Smooth muscle cell (in vitro differentiated cells): ENCODE results near the gene KCNJ9. TPM values are rescaled to one million over a fixed set of nuclear protein-coding genes. Genes with fewer than 3 reads are reported as not detected.

ENCODE experiments used
- DNase-seq: peaks from one replicate; lab custom pipeline; 2025; ENCODE audit not compliant: unreplicated experiment; lab: John Stamatoyannopoulos, UW
- H2AFZ ChIP-seq: fragments of 200-600 bp; sonication (generic); 2 replicates; pipeline ENCODE4 v1.6.0; 2016; ENCODE audit warnings: antibody characterized with exemption, low read depth, mild to moderate bottlenecking
- H3F3A ChIP-seq: fragments of 200-600 bp; sonication (generic); 2 replicates; pipeline ENCODE4 v1.6.0; 2017; ENCODE audit warnings: antibody characterized with exemption, low read depth
- H3K27ac ChIP-seq: fragments of 200-600 bp; sonication (generic); 2 replicates; pipeline ENCODE4 v1.5.1; 2016; ENCODE audit warnings: low read depth, mild to moderate bottlenecking
- H3K27me3 ChIP-seq: fragments of 200-600 bp; sonication (generic); 2 replicates; pipeline ENCODE4 v1.6.1; 2016; ENCODE audit warnings: low read depth, mild to moderate bottlenecking
- H3K36me3 ChIP-seq: fragments of 200-600 bp; sonication (generic); 2 replicates; pipeline ENCODE4 v1.5.1; 2016; ENCODE audit warnings: low read depth
- H3K4me1 ChIP-seq: fragments of 200-600 bp; sonication (generic); 2 replicates; pipeline ENCODE4 v1.5.1; 2016; ENCODE audit warnings: low read depth
- H3K4me2 ChIP-seq: fragments of 200-600 bp; sonication (generic); 2 replicates; pipeline ENCODE4 v1.6.0; 2016; ENCODE audit warnings: mild to moderate bottlenecking
- H3K4me3 ChIP-seq: fragments of 200-600 bp; sonication (generic); 2 replicates; pipeline ENCODE4 v1.5.1; 2016; ENCODE audit warnings: mild to moderate bottlenecking
- H3K79me2 ChIP-seq: fragments of 200-600 bp; sonication (generic); 2 replicates; pipeline ENCODE4 v1.6.0; 2016; ENCODE audit warnings: low read depth, mild to moderate bottlenecking
- H3K9ac ChIP-seq: fragments of 200-600 bp; sonication (generic); 2 replicates; pipeline ENCODE4 v1.6.0; 2016; ENCODE audit warnings: low read depth
- H3K9me3 ChIP-seq: fragments of 200-600 bp; sonication (generic); replicated peaks from 2 replicates; pipeline ENCODE4 v1.5.1; 2016; ENCODE audit warnings: low read depth
- H4K20me1 ChIP-seq: fragments of 200-600 bp; sonication (generic); 2 replicates; pipeline ENCODE4 v1.6.0; 2016; ENCODE audit warnings: low read depth
- WGBS: methylation state at CpG from one replicate; pipeline ENCODE4 v1.1.7; 2016; ENCODE audit warnings: low lambda C conversion rate; 5-methylcytosine and 5-hydroxymethylcytosine counted together
- polyA plus RNA-seq: library from polyadenylated mRNA; unstranded; fragments of >200 nt; fragmentation: Nextera tagmentation; extraction: Ambion mirVana; gene quantifications from 2 replicates; pipeline ENCODE4 v1.2.1, GENCODE V29; 2016
- total RNA-seq: library from RNA; depleted of rRNA; stranded (reverse); fragments of >200 nt; gene quantifications from 2 replicates; pipeline ENCODE4 v1.2.3, GENCODE V29; 2014
- TF ChIP-seq, protein P1 (sequence below): fragments of 200-600 bp; sonication (generic); IDR thresholded peaks from 2 replicates; pipeline ENCODE4 v1.5.1; 2017; ENCODE audit warnings: borderline replicate concordance, mild to moderate bottlenecking, antibody characterized with exemption; ENCODE audit not compliant: insufficient read depth, poor library complexity, severe bottlenecking

Gene KCNJ9
- total and polyA plus RNA-seq, 2 experiments from 2014 or later: not detected

DNA sequence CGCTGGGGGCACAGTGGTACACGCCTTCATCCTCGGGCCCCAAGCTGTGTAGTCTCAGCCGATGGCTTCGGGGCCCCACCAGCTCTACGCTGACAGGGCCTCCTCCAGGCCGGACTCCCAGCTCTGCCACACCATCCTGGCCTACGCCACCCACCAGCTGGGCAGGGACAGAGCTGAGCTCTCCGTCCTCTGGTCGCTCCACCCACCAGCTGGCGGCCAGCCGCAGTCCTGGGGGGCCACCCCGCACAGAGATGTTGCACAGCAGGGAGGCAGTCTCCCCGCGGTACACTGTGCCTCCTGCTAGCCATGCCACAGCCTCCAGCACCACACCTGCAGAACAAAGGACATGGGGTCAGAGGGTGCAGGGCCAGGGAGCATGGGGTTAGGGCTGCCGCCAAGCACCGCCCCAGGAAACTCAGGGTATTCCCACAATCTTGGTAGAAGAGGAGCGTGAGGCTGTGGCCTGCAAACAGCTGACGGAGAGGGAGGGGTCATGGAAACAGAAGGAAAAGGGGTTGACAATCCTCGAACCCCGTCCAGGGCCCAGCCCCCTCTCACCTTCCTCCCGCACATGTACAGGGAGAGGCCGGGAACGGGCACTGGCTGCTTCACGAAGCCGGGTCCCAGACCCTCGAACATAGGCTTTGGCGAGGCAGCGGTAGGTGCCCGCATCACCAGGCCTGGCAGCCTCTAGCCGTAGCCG is 11.2 kb downstream of the KCNJ9 start:
- no peaks in the 10 kb centered on the region for H3K79me2 ChIP-seq
- H3F3A ChIP-seq: no peaks in the 10 kb centered on the region
- no peak overlapping the region for H2AFZ ChIP-seq
- no peaks in the 10 kb centered on the region for H3K27me3 ChIP-seq
- WGBS: 96% methylated on average over 31 of the region's 32 CpGs
- TF ChIP-seq, protein P1, sequence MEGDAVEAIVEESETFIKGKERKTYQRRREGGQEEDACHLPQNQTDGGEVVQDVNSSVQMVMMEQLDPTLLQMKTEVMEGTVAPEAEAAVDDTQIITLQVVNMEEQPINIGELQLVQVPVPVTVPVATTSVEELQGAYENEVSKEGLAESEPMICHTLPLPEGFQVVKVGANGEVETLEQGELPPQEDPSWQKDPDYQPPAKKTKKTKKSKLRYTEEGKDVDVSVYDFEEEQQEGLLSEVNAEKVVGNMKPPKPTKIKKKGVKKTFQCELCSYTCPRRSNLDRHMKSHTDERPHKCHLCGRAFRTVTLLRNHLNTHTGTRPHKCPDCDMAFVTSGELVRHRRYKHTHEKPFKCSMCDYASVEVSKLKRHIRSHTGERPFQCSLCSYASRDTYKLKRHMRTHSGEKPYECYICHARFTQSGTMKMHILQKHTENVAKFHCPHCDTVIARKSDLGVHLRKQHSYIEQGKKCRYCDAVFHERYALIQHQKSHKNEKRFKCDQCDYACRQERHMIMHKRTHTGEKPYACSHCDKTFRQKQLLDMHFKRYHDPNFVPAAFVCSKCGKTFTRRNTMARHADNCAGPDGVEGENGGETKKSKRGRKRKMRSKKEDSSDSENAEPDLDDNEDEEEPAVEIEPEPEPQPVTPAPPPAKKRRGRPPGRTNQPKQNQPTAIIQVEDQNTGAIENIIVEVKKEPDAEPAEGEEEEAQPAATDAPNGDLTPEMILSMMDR: no peak
- H3K9me3 ChIP-seq: no peaks in the 10 kb centered on the region
- H3K4me2 ChIP-seq: no peak overlapping the region
- no peak overlapping the region for H3K4me3 ChIP-seq
- H3K9ac ChIP-seq: no peak overlapping the region
- no peak for DNase-seq
- H3K27ac ChIP-seq: no peak overlapping the region
- peaks cover 2% of the 10 kb centered on the region for H3K4me1 ChIP-seq
- H4K20me1 ChIP-seq: no peaks in the 10 kb centered on the region
- no peaks in the 10 kb centered on the region for H3K36me3 ChIP-seq

DNA sequence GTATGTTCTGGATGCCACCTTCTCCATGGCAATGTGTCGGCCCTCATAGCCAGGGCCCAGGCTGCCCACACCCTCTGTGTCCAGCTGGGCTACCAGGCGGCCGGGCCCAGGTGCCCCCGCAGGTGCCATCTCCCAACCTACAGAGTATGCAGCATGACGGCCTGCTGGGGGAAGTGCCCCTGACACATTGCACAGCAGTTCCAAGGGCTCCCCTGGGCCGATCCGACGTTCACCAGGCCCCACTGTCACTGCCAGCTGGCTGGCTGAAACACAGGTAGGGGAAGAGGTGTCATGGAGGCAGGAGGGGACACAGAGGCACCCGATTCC is 11.7 kb downstream of the KCNJ9 start:
- H3K4me2 ChIP-seq: no peak overlapping the region
- DNase-seq: no peak
- no peaks in the 10 kb centered on the region for H3K9me3 ChIP-seq
- no peaks in the 10 kb centered on the region for H3F3A ChIP-seq
- H3K36me3 ChIP-seq: no peaks in the 10 kb centered on the region
- no peaks in the 10 kb centered on the region for H3K79me2 ChIP-seq
- H3K9ac ChIP-seq: no peak overlapping the region
- H2AFZ ChIP-seq: no peak overlapping the region
- H3K27ac ChIP-seq: no peak overlapping the region
- no peak overlapping the region for H3K4me3 ChIP-seq
- no peaks in the 10 kb centered on the region for H4K20me1 ChIP-seq
- peaks cover 7% of the 10 kb centered on the region for H3K4me1 ChIP-seq
- WGBS: 94% methylated on average over 9 of the region's 9 CpGs
- H3K27me3 ChIP-seq: no peaks in the 10 kb centered on the region
- TF ChIP-seq, protein P1: no peak

DNA sequence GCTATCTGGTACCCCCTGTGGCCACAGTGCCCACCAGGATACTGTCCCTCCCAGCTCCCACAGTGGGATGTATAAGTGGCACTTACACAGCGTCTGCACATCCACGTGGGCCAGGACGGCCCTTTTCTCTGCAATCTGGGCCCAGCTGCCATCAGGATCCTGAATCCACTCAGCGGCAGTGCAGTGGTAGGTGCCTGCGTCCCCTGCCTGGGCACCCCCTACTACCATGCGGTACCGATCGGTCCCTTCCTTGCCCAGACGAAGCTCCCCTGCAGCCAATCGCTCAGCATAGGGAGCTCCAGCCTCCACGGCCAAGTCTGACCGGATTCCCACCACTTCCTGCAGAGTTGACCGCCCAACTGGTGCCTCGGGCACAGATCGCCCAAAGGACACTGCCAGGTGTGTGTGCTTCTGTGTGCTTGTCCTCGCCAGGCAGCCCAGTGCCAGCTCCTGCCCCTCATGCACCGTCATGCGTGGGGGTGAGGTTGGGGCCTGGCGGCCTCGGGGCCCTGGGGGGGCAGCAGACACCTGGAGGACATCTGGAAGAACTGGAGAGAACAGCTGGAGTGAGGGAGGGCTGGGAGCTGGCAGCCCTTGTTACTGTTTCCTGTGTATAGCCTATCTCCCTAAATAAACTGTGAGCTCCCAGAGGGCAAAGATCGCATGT is 12.4 kb downstream of the KCNJ9 start:
- WGBS: 96% methylated on average over 21 of the region's 21 CpGs
- TF ChIP-seq, protein P1: no peak
- H3K9ac ChIP-seq: no peak overlapping the region

DNA sequence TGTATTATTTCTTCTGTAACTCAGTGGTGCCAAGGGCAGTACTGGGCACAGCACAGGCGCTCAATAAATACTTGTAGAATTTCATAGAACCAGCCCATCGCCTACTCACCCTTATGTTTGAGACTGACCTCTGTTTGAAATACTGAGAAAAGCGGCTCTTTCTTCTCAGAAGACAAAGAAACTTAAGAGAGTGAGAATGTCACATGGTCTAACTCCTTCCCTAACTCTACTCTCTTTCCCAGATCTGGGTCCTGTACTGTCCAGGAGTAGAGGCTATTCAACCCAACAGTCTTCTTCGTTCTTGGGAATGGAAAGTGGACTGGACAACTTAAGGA is 12.9 kb downstream of the KCNJ9 start:
- Histone ChIP-seq H3F3A (no peaks in the 10 kb centered on the region), H3K4me2 (no peak overlapping the region), H3K27me3 (no peaks in the 10 kb centered on the region), H4K20me1 (no peaks in the 10 kb centered on the region), H3K4me3 (no peak overlapping the region), H3K36me3 (no peaks in the 10 kb centered on the region), H3K27ac (no peak overlapping the region), H3K79me2 (no peaks in the 10 kb centered on the region), H3K4me1 (peaks cover 9% of the 10 kb centered on the region), H2AFZ (no peak overlapping the region), H3K9ac (no peak overlapping the region), H3K9me3 (no peaks in the 10 kb centered on the region)
- TF ChIP-seq, protein P1: no peak
- WGBS: 95% methylated on average over 4 of the region's 4 CpGs
- DNase-seq: no peak

More for the DNA sequence above, 12.4 kb downstream of the KCNJ9 start:
- Histone ChIP-seq H3F3A (no peaks in the 10 kb centered on the region), H3K27me3 (no peaks in the 10 kb centered on the region), H3K27ac (no peak overlapping the region), H3K9me3 (no peaks in the 10 kb centered on the region), H3K4me2 (no peak overlapping the region), H3K36me3 (no peaks in the 10 kb centered on the region), H3K4me3 (no peak overlapping the region), H3K79me2 (no peaks in the 10 kb centered on the region), H4K20me1 (no peaks in the 10 kb centered on the region), H3K4me1 (peaks cover 9% of the 10 kb centered on the region), H2AFZ (no peak overlapping the region)
- DNase-seq: no peak
